Endothelial cell of umbilical vein (primary cell): Measurements from ENCODE around the gene NAA38. TPM values are rescaled to one million over a fixed set of nuclear protein-coding genes. Genes with fewer than 3 reads are reported as not detected.

Experiments
- BruUV-seq: library from RNA; stranded (reverse); fragments of 400-500 nt; replicated peaks from 2 replicates; lab custom pipeline; 2021; lab: Mats Ljungman, UMichigan
- CTCF ChIA-PET: fragments of 300-600, 350-600 bp; sonication (Branson Sonifier 250); formaldehyde crosslinking; loops from one replicate; lab custom pipeline; 2021; ENCODE audit warnings: antibody characterized with exemption, inconsistent platforms; lab: Charles Lee
- POLR2A ChIA-PET: fragments of 300-600, 350-600 bp; sonication (Branson Sonifier 250); formaldehyde crosslinking; loops from one replicate; lab custom pipeline; 2021; ENCODE audit warnings: antibody characterized with exemption, inconsistent platforms; lab: Charles Lee
- DNase-seq: peaks from one replicate; pipeline ENCODE4 v3.0.0-alpha.2; 2011; ENCODE audit warnings: low read depth, low spot score
- FAIRE-seq: peaks from 2 replicates; lab custom pipeline; 2011; peaks lifted over from hg19 to GRCh38; lab: Jason Lieb, UNC
- H2AFZ ChIP-seq: 2 replicates; pipeline ENCODE4 v1.6.0; 2012; ENCODE audit warnings: low read depth, low read length, control low read depth, inconsistent platforms
- H3K27ac ChIP-seq: 2 replicates; pipeline ENCODE4 v1.5.1; 2011; ENCODE audit warnings: low read depth, mild to moderate bottlenecking, control low read depth, low read length, moderate library complexity; ENCODE audit not compliant: insufficient read depth
- H3K27me3 ChIP-seq, 2 experiments: 2 replicates each; pipeline versions ENCODE4 v1.6.0 to v1.6.1; 2011; ENCODE audit warnings: low read length in 2 of 2, mixed read lengths in 1 of 2; ENCODE audit not compliant: control insufficient read depth in 2 of 2, insufficient read depth in 2 of 2
- H3K36me3 ChIP-seq, 2 experiments: 2 replicates in 1 of 2; 3 replicates in 1 of 2; pipeline ENCODE4 v1.5.1; 2011; ENCODE audit warnings: low read length in 2 of 2, mild to moderate bottlenecking in 1 of 2, moderate library complexity in 1 of 2; ENCODE audit not compliant: control insufficient read depth in 2 of 2, insufficient read depth in 2 of 2; ENCODE audit errors: extremely low read depth in 1 of 2
- H3K4me1 ChIP-seq: 3 replicates; pipeline ENCODE4 v1.5.1; 2011; ENCODE audit warnings: mild to moderate bottlenecking, low read length; ENCODE audit not compliant: control insufficient read depth, insufficient read depth; ENCODE audit errors: extremely low read depth
- H3K4me2 ChIP-seq: 2 replicates; pipeline ENCODE4 v1.6.1; 2011; ENCODE audit warnings: low read length, control low read depth, mixed read lengths; ENCODE audit not compliant: insufficient read depth
- H3K4me3 ChIP-seq, 3 experiments: fragments of 200-600 bp in 1 of 3; sonication (generic), shearing (Covaris generic) in 1 of 3; replicated peaks in 1 of 3; 2 replicates each; pipeline ENCODE4 v1.5.1; 2011 to 2016; ENCODE audit warnings: control low read depth in 3 of 3, low read length in 3 of 3, mild to moderate bottlenecking in 2 of 3, inconsistent platforms in 1 of 3, low read depth in 1 of 3, moderate library complexity in 1 of 3; ENCODE audit not compliant: insufficient read depth in 1 of 3
- H3K79me2 ChIP-seq: 2 replicates; pipeline ENCODE4 v1.6.0; 2012; ENCODE audit warnings: low read length, inconsistent platforms; ENCODE audit not compliant: control insufficient read depth, insufficient read depth
- H3K9ac ChIP-seq: replicated peaks from 2 replicates; pipeline ENCODE3; 2011; ENCODE audit warnings: low read length, control low read depth; ENCODE audit not compliant: insufficient read depth; ENCODE audit errors: extremely low read depth
- H3K9me1 ChIP-seq: replicated peaks from 3 replicates; pipeline ENCODE4 v1.6.0; 2011; ENCODE audit warnings: mild to moderate bottlenecking, low read length; ENCODE audit not compliant: control insufficient read depth, insufficient read depth; ENCODE audit errors: extremely low read depth
- H3K9me3 ChIP-seq: replicated peaks from 2 replicates; pipeline ENCODE4 v1.5.1; 2012; ENCODE audit warnings: low read length, inconsistent platforms; ENCODE audit not compliant: control insufficient read depth, insufficient read depth
- H4K20me1 ChIP-seq: replicated peaks from 2 replicates; pipeline ENCODE3; 2011; ENCODE audit warnings: mild to moderate bottlenecking, low read length; ENCODE audit not compliant: control insufficient read depth, insufficient read depth; ENCODE audit errors: extremely low read depth
- CTCF ChIP-seq, 2 donors: IDR thresholded peaks; 1 replicate in 1 of 2; 2 replicates in 1 of 2; pipeline ENCODE4 v1.5.1; 2011; ENCODE audit warnings: low read length in 2 of 2, mild to moderate bottlenecking in 2 of 2, moderate library complexity in 2 of 2, control low read depth in 1 of 2, inconsistent platforms in 1 of 2, low read depth in 1 of 2; ENCODE audit not compliant: insufficient read depth in 1 of 2; ENCODE audit errors: extremely low read depth in 1 of 2
- EZH2 ChIP-seq: IDR thresholded peaks from 2 replicates; pipeline ENCODE4 v1.6.1; 2012; ENCODE audit warnings: borderline replicate concordance, low read depth, mild to moderate bottlenecking, moderate library complexity, low read length, inconsistent platforms; ENCODE audit not compliant: severe bottlenecking
- POLR2A ChIP-seq: IDR thresholded peaks from 2 replicates; pipeline ENCODE4 v1.6.1; 2012; ENCODE audit warnings: low read depth, mild to moderate bottlenecking, control low read depth, low read length
- dilution Hi-C: fragments of 300-500 bp; cut with MboI; formaldehyde crosslinking; loops from one replicate; pipeline ENCODE4 v1.15.0; 2019; ENCODE audit warnings: low sequenced_read_pairs; ENCODE audit not compliant: extremely low pct_ligation_motif_present
- intact Hi-C: fragments of 100-400 bp; cut with micrococcal nuclease; formaldehyde crosslinking; loops from one replicate; pipeline ENCODE4 v1.10.0; 2022
- polyA plus RNA-seq, 4 experiments: library from polyadenylated mRNA; depleted of rRNA in 3 of 4; stranded (reverse) in 3 of 4; unstranded in 1 of 4; fragments of >200 nt; gene quantifications; 2 replicates each; pipeline versions ENCODE4 v1.2.1 to v1.2.3, GENCODE V29; 2011 to 2012; ENCODE audit warnings: missing spikeins in 1 of 4
- total RNA-seq: library from RNA; stranded (reverse); gene quantifications from 2 replicates; pipeline ENCODE4 v1.2.3, GENCODE V29; 2021

The NAA38 gene
- total and polyA plus RNA-seq, 2 donors (not counting 3 experiments of a cell fraction or from before 2014, with no cell fraction given) = 119 to 267 TPM

DNA sequence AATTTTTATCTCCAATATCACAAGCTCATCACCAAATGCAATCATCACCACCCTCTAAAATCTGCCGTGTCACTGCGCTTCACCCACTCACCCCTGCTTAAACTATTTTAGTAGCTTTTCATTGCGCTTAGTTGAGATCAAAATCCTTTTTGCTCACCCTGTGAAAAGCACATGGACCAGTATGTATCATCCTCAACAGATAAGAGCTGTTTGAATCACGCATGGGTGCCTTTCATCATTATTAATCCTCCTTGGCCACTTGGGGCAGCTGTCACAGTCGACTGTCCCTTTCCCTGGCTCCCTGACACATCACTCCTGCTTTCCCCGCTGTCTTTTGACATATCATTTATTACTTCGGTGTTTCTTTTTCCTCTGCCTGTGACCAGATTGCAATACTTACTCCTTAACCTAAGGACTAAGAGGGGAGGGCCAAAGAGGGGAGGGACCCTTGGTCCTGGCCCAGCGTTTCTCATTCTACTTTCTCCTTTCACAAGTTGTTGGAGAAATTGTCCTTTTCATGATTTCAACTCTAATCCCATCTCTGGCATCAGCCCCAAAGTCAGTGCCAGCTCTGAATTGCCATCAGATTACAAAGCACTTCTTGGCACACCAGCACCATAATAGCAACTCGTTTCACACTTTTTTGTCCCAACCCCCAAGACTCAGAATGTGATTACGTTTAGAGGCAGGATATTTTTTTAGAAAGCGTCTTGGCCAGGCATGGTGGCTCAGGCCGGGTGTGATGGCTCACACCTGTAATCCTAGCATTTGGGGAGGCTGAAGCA lies 32.0 kb downstream of the NAA38 start:
- no TSS peak for BruUV-seq
- no peak overlapping the region for H3K9ac ChIP-seq
- no peak overlapping the region for H3K4me3 ChIP-seq
- POLR2A ChIA-PET = interaction anchor here (0.6 kb wide), 1 partner anchor 389 kb away, joined by 3 read pairs; no protein-coding TSS in a partner anchor
- peaks cover 0 to 6% of the 10 kb centered on the region in 2 experiments for H3K27me3 ChIP-seq
- intact Hi-C loops = no loop called here
- no peaks in the 10 kb centered on the region for H3K4me1 ChIP-seq
- TF ChIP-seq POLR2A = no peak
- TF ChIP-seq CTCF (IDR thresholded peaks at IDR 0.05; ENCODE audit: extremely low read depth in 1 of 2, insufficient read depth in 1 of 2, low read depth in 1 of 2, low read length in 2 of 2) = peak in 1 of 2 donors; percentile 4
- TF ChIP-seq EZH2 = no peak
- H3K36me3 ChIP-seq = no peaks in the 10 kb centered on the region
- no peak overlapping the region for H3K4me2 ChIP-seq
- no peak overlapping the region for H3K27ac ChIP-seq
- FAIRE-seq = no peak
- no peaks in the 10 kb centered on the region for H3K9me3 ChIP-seq
- H3K79me2 ChIP-seq = no peaks in the 10 kb centered on the region
- no peak for DNase-seq
- dilution Hi-C loops = no loop called here
- H4K20me1 ChIP-seq = no peaks in the 10 kb centered on the region
- peak overlapping the region; percentile 18 for H2AFZ ChIP-seq
- no peaks in the 10 kb centered on the region for H3K9me1 ChIP-seq
- CTCF ChIA-PET = interaction anchor here (0.6 to 8.6 kb wide), 11 partner anchors 8 to 216 kb away, joined by 3 to 121 read pairs (median 4); partner anchors contain the start of gene KDM6B
